ENCODE data around the gene ASIC4.

Gene ASIC4

DNA sequence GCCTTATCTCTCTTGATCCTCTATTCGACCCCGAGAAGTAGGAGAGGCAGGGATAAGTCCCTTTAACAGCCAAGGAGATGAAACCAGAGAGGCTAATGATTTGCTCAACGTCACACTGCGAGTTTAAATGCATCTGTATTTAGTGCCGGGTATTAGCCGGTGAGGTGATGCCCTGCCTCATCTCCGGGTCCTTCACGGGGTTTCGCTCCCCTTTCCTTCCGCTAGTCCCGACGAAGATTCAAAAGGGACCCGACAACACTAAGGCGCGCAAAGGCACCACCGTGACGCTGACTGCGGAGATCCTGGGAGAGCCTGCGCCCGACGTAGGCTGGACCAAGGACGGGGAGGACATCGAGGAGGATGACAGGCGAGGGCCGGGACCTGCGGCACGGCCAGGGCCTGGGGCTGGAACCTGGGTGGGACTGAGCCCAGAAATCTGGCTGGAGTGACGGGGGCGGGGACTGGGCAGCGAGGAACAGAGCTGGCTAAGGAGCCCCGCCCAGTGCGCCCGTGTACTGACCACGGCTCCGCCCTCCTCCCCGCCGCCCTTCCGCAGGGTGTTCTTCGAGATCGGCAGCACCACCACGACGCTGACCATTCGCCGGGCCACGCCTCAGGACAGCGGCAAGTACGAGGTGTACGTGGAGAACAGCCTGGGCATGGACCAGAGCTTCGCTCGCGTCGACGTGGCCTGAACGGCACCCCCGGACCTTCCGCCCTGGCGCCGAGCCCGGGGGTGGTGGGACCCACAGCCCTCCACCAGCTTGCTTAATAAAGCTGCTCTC is 16.6 kb upstream of the ASIC4 start:
- peak overlapping the region; percentile 76 for H3K4me3 ChIP-seq (ENCODE audit: low read depth, low read length)
- H3K36me3 ChIP-seq (replicated peaks) = no peaks in the 10 kb centered on the region
- H3K27ac ChIP-seq = peak overlapping the region; percentile 8
- peaks cover 24% of the 10 kb centered on the region for H3K27me3 ChIP-seq (replicated peaks)
- in situ Hi-C loops (cut with HindIII; ENCODE audit: low pct_ligation_motif_present, low sequenced_read_pairs) = no loop called here
- TF ChIP-seq, protein P1, sequence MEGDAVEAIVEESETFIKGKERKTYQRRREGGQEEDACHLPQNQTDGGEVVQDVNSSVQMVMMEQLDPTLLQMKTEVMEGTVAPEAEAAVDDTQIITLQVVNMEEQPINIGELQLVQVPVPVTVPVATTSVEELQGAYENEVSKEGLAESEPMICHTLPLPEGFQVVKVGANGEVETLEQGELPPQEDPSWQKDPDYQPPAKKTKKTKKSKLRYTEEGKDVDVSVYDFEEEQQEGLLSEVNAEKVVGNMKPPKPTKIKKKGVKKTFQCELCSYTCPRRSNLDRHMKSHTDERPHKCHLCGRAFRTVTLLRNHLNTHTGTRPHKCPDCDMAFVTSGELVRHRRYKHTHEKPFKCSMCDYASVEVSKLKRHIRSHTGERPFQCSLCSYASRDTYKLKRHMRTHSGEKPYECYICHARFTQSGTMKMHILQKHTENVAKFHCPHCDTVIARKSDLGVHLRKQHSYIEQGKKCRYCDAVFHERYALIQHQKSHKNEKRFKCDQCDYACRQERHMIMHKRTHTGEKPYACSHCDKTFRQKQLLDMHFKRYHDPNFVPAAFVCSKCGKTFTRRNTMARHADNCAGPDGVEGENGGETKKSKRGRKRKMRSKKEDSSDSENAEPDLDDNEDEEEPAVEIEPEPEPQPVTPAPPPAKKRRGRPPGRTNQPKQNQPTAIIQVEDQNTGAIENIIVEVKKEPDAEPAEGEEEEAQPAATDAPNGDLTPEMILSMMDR (IDR thresholded peaks at IDR 0.05; ENCODE audit: low read depth, low read length, missing control alignments) = no peak
- peak; percentile 53 for DNase-seq

DNA sequence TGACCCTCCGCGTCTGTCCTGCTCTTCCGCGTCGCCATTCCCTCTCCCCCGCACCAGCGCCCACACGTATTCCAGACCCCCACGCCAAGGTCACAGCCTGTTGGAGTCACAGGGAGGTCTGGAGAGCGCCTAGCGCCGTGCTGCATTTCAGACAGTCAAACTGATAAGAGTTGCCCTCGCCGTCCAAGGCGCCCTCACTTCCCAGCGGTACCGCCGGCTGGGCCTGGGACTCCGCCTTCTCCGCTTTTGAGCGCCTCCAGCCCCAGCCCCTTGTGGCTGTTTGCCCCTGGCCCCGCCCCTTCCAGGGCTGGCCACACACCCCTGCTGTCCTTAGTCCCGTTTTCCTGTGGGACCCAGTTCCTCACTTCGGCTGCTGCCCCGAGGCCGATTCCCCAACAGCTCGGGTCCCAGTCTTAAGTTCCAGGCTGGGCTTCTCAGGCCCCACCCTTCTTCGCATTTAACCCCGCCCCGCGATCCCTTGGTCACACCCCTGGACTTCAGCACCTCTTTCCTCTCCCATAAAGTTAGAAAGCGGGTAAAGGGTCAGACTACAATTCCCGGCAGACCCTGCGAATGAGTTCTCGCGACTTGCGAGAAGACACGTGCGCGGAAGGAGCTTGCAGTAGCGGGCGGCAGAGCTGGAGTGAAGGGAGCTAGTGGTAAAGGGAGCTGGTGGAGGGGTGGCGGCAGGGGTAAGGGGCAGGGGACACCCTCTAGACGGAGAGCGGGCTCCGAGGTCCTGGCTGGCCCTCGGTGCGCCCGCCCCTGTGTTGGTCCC is 15.8 kb upstream of the ASIC4 start, which contains the start of gene GMPPA:
GMPPA (plus strand) TSS at position 612 of the 778 bp plus-strand sequence. CDS start 1,085 bp downstream, outside the sequence.
- Histone ChIP-seq H3K27ac (peak within 1 kb of the TSS; percentile 87), H3K27me3 (replicated peaks) (peaks cover 19% of the 10 kb centered on the region), H3K4me3 (ENCODE audit: low read depth, low read length) (peak within 1 kb of the TSS; percentile 76), H3K36me3 (replicated peaks) (peaks cover 3% of the 10 kb centered on the region)
- DNase-seq = peak; percentile 98
- in situ Hi-C loops (cut with HindIII; ENCODE audit: low pct_ligation_motif_present, low sequenced_read_pairs) = no loop called here
- TF ChIP-seq, protein P1 (IDR thresholded peaks at IDR 0.05; ENCODE audit: low read depth, low read length, missing control alignments) = peak; percentile 18

DNA sequence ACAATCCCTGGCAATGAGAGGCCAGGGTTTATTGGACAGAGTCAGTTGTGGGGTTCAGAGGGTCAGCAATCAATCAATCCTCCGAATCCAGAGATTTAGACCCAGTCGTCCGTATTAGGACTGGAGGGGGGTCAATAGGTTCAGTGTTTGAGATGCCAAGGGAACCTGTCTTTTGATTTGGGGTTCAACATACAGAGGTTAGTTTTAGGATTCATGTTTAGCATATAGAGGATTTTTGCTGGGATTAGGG is 15.3 kb upstream of the ASIC4 start:
- in situ Hi-C loops (cut with HindIII; ENCODE audit: low pct_ligation_motif_present, low sequenced_read_pairs) = no loop called here
- Histone ChIP-seq H3K36me3 (replicated peaks) (peaks cover 6% of the 10 kb centered on the region), H3K4me3 (ENCODE audit: low read depth, low read length) (peak overlapping the region; percentile 76), H3K27me3 (replicated peaks) (peaks cover 17% of the 10 kb centered on the region), H3K27ac (peak overlapping the region; percentile 87)
- DNase-seq = no peak
- TF ChIP-seq, protein P1 (IDR thresholded peaks at IDR 0.05; ENCODE audit: low read depth, low read length, missing control alignments) = no peak

DNA sequence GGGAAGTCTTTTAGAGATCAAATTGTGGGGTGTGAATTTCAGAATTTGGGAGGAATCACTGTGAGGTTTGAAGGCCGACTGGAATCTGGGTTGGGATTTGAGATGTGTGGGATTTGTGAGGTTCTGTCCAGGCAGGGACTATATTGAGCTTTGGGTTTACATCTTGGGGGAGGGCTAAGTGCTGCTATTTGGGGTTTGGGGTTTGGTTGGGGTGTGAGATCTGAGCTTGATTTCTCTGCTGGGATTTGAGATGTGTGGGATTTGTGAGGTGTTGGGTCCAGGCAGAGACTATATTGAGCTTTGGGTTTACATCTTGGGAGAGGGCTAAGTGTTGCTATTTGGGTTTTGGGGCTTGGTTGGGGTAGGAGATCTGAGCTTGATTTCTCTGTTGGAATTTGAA is 14.7 kb upstream of the ASIC4 start:
- TF ChIP-seq, protein P1 (IDR thresholded peaks at IDR 0.05; ENCODE audit: low read depth, low read length, missing control alignments) = no peak
- peak overlapping the region; percentile 76 for H3K4me3 ChIP-seq (ENCODE audit: low read depth, low read length)
- no peak for DNase-seq
- peaks cover 15% of the 10 kb centered on the region for H3K27me3 ChIP-seq (replicated peaks)
- H3K36me3 ChIP-seq (replicated peaks) = peaks cover 11% of the 10 kb centered on the region
- in situ Hi-C loops (cut with HindIII; ENCODE audit: low pct_ligation_motif_present, low sequenced_read_pairs) = no loop called here
- no peak overlapping the region for H3K27ac ChIP-seq

- peaks cover 15% of the 10 kb centered on the region for H3K27me3 ChIP-seq (replicated peaks)
- DNase-seq = no peak
- in situ Hi-C loops (cut with HindIII; ENCODE audit: low pct_ligation_motif_present, low sequenced_read_pairs) = no loop called here
- TF ChIP-seq, protein P1 (IDR thresholded peaks at IDR 0.05; ENCODE audit: low read depth, low read length, missing control alignments) = peak; percentile 57
- no peak overlapping the region for H3K27ac ChIP-seq
- H3K4me3 ChIP-seq (ENCODE audit: low read depth, low read length) = no peak overlapping the region
- H3K36me3 ChIP-seq (replicated peaks) = peaks cover 12% of the 10 kb centered on the region
Measured at GRCh38 chr2:219500135-219500534, 14.1 kb upstream of the ASIC4 start.
